HG03196 (cell line): Measurements from ENCODE around the gene HSPBAP1.
"Not testable (repeated sequence)": the region's sequence is repeated elsewhere in the genome, so short reads cannot be mapped to it uniquely, and the experiment has no call there.

ENCODE experiments used
- ATAC-seq: cut with Tn5 transposase; IDR thresholded peaks from one replicate; pipeline ENCODE4 v1.9.1; 2021; ENCODE audit not compliant: unreplicated experiment

The HSPBAP1 gene

DNA sequence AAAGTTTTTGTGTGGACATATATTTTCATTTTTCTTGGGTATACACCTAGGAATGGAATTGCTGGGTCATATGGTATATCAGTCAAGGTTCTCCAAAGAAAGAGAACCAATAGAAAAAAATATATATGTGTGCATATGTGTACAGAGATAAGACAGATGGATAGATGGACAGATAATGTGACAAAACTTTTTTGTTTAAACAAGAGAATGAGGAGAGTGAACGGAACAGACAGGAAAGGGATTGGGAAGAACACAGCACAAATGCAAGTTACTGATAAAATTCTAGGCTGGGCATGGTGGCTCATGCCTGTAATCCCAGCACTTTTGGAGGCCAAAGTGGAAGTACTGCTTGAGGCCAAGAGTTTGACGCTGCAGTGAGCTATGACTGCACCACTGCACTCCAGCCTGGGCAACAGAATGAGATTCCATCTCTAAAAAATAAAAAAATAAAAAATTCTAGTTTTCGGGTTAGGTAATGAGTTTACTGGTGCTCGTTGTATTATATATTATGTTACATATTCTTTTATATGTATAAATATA, 50.0 kb downstream of the HSPBAP1 start:
- no peak for ATAC-seq

DNA sequence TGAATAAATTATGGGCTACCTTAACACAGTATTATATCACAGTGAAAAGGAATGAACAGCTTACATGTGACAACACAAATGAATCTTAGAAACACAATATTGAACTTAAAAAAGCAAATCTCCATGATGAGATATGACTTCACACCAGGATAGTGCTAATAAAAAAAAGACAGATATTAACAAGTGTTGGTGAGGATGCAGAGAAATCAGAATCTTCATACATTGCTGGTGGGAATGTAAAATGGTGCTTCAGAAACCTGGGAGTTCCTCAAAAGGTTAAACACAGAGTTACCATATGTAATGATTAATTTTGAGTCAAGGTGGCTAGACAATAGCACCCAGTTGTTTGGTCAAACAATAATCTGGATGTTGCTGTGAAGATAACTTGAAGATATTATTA, 51.4 kb downstream of the HSPBAP1 start:
- no peak for ATAC-seq

DNA sequence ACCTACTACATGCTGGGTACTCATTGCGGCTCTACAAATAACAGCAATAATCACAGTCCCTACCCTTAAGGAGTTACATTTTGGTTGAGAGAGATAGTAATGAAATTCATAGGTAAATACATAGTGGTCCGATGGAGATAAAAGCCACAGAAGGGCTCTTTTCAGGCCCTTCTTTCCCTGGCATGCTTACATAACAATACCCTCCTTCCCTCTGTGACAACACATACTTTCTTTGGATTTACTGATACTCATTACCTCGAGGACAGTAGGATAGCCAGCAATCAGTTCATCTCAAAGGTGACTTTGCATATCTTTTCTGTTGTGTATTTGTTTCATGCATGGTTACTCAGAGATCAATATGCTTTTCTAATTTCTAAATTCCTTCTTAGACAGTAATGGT, 54.5 kb downstream of the HSPBAP1 start:
- no peak for ATAC-seq

DNA sequence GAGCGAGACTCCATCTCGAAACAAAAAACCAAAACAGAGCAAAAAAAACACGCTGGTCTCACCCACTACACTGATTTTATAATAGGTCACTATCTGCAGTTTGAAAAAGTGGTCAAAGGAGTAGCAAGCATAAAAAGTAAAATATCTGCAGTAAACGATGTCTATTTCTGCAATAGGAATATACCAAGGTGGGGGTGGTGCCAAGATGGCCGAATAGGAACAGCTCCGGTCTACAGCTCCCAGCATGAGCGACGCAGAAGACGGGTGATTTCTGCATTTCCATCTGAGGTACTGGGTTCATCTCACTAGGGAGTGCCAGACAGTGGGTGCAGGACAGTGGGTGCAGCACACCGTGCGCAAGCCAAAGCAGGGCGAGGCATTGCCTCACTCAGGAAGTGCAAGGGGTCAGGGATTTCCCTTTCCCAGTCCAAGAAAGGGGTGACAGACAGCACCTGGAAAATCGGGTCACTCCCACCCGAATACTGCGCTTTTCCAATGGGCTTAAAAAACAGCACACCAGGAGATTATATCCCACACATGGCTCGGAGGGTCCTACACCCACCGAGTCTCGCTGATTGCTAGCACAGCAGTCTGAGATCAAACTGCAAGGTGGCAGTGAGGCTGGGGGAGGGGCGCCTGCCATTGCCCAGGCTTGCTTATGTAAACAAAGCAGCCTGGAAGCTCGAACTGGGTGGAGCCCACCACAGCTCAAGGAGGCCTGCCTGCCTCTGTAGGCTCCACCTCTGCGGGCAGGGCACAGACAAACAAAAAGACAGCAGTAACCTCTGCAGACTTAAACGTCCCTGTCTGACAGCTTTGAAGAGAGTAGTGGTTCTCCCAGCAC, 60.7 kb downstream of the HSPBAP1 start:
- not testable (repeated sequence) for ATAC-seq

DNA sequence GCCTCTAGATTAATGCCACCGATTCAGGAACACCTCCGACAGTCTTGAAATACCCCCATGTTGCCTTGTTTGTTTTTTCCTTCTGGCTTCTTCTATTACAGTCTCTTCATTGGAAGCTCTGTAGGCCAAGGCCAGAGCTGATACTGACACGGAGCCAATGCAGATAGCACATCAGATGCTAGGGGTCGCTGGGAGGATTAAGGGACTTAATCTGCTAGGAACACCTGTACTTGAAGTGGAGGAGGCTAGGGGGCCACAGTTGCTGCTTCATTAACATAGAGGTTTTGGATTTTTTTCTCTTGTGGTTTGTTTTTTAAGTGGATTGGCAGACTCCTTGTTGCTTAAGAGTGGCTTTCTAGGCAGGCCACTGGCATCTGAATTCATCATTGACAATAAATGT, 63.4 kb downstream of the HSPBAP1 start:
- ATAC-seq = no peak

DNA sequence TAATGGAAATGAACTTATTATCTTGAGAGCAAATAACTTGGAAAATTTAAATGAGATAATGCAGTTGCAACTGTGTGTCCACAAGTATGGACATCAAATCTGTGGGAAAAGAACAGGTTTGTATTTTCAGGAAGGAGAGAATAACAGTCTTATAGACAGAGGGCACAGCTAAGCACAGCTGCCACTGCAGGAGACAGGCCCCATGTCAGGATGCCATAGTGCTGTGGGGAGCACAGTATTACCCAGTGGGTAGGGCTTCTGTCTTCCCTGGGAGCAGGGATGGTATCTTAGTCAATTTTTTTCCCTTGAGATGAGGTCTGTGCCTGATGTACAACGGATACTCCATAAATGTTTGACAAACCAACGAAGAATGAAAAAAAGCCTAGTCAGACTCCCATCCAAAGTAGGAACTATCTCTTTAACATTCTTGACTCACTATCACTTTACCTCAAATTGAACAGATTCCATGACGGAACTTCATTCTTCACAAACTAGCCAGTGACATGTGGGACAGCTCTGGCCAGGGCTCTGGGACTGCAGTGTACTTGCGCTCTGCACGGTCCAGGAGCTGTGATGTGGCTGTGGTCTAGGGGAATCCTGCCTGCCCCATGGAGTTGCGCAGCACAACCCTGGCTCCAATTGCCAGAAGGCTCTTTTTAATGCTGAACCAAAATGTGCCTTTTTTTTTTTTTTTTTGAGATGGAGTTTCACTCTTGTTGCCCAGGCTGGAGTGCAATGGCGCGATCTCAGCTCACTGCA, 64.7 kb downstream of the HSPBAP1 start:
- no peak for ATAC-seq

DNA sequence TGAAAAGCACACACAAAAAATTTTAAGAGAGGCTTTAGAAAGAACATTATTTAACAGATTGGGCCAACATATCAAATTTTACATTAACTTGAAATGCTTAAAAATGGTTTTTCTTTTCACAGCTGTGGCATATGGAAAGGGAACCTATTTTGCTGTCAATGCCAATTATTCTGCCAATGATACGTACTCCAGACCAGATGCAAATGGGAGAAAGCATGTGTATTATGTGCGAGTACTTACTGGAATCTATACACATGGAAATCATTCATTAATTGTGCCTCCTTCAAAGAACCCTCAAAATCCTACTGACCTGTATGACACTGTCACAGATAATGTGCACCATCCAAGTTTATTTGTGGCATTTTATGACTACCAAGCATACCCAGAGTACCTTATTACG, 65.4 kb downstream of the HSPBAP1 start:
- no peak for ATAC-seq

DNA sequence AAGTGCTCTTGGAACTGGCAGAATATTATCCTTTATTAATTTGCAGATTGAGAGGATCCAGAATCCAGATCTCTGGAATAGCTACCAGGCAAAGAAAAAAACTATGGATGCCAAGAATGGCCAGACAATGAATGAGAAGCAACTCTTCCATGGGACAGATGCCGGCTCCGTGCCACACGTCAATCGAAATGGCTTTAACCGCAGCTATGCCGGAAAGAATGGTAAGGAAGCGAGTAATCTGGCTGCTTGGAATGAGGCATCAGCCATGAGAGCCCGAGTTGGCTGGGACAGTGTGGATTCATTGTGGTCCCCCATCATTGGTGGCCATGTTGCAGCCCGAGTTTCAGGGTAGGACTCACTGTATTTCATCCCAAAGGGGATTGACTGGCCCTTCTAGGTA, 65.9 kb downstream of the HSPBAP1 start:
- no peak for ATAC-seq

DNA sequence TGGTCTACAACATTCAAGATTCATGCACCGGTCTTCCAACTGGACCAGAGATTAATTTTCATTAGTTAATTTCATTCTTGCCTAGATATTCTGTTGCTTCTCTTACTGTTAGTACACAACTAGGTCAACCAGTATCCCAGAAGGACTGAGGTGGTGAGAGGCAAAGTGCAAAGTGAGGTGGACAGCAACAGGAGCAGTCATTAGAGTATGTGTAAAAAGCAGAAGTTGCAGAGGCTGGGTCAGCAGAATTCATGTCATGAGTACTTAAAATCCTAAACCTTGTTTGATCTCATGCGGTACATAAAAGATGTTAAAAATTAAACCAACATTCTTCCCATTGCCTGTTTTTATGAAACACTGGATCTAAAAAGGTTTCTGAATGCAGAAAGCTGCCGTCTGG, 66.3 kb downstream of the HSPBAP1 start:
- no peak for ATAC-seq

DNA sequence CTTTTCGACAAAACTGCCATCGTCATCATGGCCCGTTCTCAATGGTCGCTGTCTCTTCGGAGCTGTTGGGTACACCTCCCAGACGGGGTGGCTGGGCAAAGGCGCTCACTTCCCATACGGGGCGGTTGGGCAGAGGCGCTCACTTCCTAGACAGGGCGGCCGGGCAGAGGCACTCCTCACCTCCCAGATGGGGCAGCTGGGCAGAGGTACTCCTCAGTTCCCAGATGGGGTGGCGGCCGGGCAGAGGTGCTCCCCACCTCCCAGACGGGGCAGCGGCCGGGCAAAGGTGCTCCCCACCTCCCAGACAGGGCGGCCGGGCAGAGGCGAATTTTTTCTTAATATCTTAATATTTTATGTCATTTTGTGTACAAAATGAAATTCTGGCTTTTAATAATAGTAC, 68.5 kb downstream of the HSPBAP1 start:
- ATAC-seq = no peak

DNA sequence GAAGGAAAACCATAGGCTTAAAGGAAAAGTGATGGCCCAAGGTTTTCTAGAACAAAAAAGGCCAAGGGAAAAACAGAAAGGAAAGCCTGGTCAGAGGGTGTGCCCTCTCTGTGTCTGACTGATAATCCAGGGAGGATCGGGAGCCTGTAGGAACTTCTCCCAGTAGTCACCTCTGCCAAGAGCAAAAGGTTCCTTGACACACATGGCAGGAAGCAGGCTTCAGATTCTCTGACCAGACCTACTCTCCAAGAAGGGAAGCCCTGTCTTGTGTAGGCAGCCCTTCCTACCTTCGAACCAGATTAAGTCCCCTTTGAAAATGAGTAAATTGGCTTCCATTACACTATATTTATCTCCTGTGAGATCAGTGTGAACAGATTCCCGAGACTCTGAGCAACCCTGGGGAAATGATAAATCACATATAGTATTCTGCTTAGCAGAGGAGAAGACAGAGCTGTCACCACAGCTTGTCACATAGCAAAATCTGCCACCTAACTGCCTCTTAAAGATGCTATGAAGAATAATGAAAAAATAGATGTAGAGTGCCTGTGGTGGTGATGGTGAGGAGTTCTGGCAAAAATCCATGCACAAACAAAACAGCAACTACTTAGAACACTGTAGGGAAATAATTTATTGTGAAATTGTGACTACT, 74.2 kb downstream of the HSPBAP1 start:
- ATAC-seq = no peak

DNA sequence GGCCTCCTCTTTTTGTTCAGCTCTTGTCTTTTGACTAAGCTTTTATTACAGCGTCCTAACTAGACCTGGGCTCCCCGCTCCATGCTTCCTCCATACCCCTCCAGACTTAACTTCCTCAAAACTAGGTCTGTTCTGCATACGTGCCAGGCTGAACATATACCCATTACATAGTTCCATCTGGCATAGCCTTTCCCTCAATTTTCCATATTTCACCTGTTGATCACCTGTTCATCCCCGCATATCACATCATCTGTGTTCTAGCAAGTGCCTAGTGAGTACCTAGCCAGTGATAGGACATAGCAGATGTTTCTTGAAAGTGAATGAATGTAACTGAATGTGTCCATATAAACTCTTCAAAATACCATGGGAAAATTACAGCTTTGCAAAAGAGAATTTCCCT, 77.0 kb downstream of the HSPBAP1 start:
- no peak for ATAC-seq

DNA sequence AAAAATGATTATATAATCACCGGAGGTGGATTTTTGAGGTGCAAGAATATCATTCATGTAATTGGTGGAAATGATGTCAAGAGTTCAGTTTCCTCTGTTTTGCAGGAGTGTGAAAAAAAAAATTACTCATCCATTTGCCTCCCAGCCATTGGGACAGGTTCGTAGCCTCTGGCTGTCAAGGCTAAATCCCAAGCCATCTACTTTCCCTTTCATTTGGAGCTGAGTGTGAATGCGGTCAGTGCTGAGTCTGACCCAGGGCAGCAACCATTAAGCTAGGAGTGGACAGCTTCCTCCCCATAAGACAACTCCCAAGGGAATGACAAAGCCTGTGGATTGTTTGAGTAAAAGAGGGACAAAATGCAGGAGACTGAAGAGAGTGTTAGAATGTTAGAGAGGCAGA, 79.4 kb downstream of the HSPBAP1 start:
- no peak for ATAC-seq

DNA sequence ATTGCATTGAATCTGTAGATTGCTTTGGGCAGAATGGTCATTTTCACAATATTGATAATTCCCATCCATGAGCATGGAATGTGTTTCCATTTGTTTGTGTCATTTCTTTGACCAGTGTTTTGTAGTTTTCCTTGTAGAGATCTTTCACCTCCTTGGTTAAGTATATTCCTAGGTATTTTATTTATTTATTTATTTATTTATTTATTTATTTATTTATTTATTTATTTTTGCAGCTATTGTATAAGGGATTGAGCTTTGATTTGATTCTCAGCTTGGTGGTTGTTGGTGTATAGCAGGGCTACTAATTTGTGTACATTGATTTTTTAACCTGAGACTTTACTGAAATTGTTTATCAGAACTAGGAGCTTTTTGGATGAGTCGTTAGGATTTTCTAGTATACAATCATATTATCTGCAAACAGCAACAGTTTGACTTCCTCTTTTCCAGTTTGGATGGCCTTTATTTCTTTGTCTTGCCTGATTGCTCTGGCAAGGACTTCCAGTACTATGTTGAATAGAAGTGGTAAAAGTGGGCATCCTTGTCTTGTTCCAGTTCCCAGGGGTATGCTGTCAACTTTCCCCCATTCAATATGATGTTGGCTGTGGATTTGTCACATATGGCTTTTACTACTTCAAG, 82.9 kb downstream of the HSPBAP1 start:
- not testable (repeated sequence) for ATAC-seq

DNA sequence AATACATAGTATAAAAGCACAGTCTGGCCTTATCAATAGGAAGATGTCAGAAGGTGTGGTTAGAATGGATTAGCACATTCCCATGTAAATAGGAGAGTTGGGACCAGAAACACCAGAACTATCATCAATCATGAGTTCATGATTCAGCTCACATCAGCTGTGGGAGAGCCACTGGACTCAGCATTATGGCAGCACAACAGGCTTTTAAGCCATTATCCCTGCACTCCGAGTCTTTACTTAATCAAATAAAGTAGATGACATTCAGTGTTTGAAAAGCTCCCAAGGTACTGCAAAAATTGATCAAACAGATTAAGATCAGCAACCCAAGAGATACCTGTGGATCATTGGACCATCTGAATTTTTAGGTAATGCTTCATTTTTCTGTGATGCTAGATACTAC, 88.3 kb downstream of the HSPBAP1 start:
- no peak for ATAC-seq

DNA sequence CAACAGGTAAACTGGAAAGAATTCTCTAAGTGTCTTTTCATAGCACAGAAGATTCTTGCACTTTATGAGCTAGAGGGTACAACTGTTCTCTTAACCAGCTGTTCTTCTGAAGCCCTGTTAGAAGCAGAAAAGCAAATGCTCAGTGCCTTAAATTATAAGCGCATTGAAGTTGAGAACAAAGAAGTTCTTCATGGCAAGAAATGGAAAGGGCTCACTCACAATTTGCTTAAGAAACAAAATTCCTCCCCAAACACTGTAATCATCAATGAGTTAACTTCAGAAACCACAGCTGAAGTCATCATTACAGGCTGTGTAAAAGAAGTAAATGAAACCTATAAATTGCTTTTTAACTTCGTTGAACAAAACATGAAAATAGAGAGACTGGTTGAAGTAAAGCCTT, 93.4 kb downstream of the HSPBAP1 start:
- no peak for ATAC-seq

DNA sequence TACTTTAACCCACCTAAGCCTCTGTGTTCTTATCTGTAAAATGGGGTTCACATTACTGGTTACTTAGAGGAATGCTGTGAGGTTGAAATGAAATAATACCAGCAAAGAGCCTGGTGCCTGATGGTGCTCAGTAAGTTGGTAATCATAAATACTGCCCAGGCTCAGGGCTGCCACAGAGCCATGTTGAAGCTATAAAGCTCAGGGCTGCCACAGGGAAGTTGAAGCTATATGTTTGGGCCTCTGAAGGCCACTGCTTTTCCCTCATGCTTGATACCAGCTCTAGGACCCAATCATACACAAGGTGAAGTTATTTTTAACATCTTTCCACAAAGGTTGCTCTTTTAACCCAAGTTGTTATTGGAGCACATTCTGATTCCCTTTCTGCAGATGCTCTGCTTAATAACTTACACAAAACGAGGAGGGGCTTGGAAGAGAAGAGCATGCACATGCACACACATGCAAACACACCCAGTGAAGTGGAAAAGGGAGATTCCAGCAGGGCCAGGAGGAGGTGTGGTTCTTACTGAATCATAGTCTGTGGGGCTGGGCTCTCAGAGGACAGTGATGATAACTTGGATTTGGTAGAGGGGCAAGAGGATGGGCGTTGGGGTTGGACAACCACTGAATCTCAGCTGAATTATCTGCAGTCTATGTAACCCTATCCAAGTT, 95.5 kb downstream of the HSPBAP1 start:
- peak; percentile 56 for ATAC-seq

DNA sequence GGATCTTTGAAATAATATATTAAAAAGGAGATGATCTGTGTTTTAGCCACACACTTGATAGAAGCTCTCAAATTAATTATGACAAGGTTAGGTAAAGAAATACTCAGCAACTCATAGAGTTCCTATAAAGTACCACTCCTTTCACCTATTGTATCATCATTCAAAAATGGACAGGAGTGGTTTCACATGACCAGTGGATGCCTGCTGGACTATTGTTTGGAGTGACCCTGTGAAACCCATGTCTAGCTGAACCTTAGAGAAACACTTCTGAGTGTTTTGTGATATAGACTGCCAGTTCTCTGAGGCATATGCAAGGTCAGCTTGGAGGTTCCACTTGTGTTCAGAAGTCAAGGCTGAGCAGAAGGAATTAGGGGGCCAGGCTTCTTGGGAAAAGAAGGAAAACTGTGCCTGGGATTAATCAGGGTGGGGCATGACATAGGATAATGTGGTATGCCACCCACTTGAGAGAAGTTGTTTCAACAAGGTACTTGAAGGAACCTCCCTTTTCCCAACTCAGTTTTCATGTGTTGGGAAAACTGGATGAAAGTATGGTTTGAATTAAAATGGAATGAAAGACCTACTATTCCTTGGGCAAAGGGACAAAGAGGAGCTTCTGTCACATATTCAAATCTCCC, 97.6 kb downstream of the HSPBAP1 start:
- ATAC-seq = no peak

DNA sequence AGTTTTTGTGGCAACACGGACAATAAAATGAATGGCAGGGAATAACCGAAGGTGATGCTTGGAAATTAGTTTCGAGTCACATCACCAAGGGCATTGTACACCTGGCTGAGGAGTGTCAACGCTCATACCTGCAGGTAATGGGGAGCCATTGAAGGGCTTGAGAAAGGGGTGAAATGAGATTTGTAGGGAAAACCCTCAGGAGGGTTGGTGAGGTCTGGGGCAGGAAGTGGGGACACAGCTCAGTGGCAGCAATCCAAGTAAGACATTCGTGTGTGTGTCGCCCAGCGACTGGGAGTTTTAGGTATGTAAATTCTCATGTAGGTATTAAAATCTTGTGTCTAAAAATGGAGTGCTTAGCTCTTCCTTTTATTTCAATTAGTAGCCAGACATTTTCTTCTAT, 98.7 kb downstream of the HSPBAP1 start:
- peak; percentile 34 for ATAC-seq

DNA sequence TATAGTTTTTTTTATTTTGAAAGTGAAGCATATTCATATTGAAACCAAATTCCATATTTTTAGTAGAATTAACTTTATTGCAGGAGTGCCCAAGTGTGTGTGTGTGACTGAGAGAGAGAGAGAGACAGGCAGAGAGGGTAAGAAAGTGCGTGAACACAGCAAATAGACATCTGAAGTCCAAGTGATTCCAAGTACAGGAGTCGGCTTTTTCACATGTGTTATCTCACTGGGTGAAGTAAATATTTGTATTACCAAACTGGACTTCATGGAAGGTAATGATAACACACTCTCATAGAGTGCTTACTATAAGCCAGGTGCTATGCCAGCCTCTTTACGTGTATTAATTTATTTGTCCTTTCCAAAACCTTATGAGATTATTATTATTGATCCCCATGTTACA, 101.0 kb downstream of the HSPBAP1 start:
- ATAC-seq = no peak
